Pulmonary artery endothelial cell (primary cell): ENCODE data around the gene AP5Z1. TPM values are rescaled to one million over a fixed set of nuclear protein-coding genes. Genes with fewer than 3 reads are reported as not detected.

Experiments used
- DNase-seq: peaks from one replicate; pipeline ENCODE4 v3.0.0-alpha.2; 2011; ENCODE audit warnings: low read depth, low spot score
- total RNA-seq: library from RNA; depleted of rRNA; stranded (reverse); fragments of >200 nt; gene quantifications from 2 replicates; pipeline ENCODE4 v1.2.3, GENCODE V29; 2014

Gene AP5Z1
- total RNA-seq, 1 donor from 2014 or later = 24.9 TPM

- DNase-seq = no peak
Observed at GRCh38 chr7:4819560-4820404, 44.4 kb downstream of the AP5Z1 start.

- no peak for DNase-seq
Observed at GRCh38 chr7:4820405-4820966, 45.1 kb downstream of the AP5Z1 start.

- no peak for DNase-seq
Observed at GRCh38 chr7:4820967-4821471, 45.6 kb downstream of the AP5Z1 start.

- no peak for DNase-seq
Observed at GRCh38 chr7:4822677-4823076, 47.3 kb downstream of the AP5Z1 start.

GRCh38 chr7:4823441-4824119 lies 48.2 kb downstream of the AP5Z1 start:
- DNase-seq = no peak

- no peak for DNase-seq
Observed at GRCh38 chr7:4824120-4824775, 48.8 kb downstream of the AP5Z1 start.

GRCh38 chr7:4825081-4825480 lies 49.7 kb downstream of the AP5Z1 start:
- DNase-seq = no peak

- no peak for DNase-seq
Observed at GRCh38 chr7:4828720-4829383, 53.4 kb downstream of the AP5Z1 start.

- no peak for DNase-seq
Observed at GRCh38 chr7:4830176-4830575, 54.8 kb downstream of the AP5Z1 start.

- DNase-seq = no peak
Observed at GRCh38 chr7:4831723-4832495, 56.5 kb downstream of the AP5Z1 start.

- no peak for DNase-seq
Observed at GRCh38 chr7:4832711-4833110, 57.3 kb downstream of the AP5Z1 start.

- DNase-seq = no peak
Observed at GRCh38 chr7:4833176-4833575, 57.8 kb downstream of the AP5Z1 start.

- no peak for DNase-seq
Observed at GRCh38 chr7:4833691-4834600, 58.5 kb downstream of the AP5Z1 start.

- no peak for DNase-seq
Observed at GRCh38 chr7:4834601-4835397, 59.4 kb downstream of the AP5Z1 start.

GRCh38 chr7:4835398-4836205 lies 60.2 kb downstream of the AP5Z1 start:
- DNase-seq = no peak

GRCh38 chr7:4836206-4836661 lies 60.8 kb downstream of the AP5Z1 start:
- no peak for DNase-seq

- no peak for DNase-seq
Observed at GRCh38 chr7:4837041-4837802, 61.8 kb downstream of the AP5Z1 start.
